GM18873 (cell line): ENCODE measurements around the gene GNB1L.

ENCODE experiments used
- ATAC-seq: cut with Tn5 transposase; IDR thresholded peaks from one replicate; pipeline ENCODE4 v1.9.1; 2021; ENCODE audit warnings: mild to moderate bottlenecking, moderate library complexity, moderate number of reproducible peaks; ENCODE audit not compliant: unreplicated experiment, low FRiP score

Gene GNB1L

DNA sequence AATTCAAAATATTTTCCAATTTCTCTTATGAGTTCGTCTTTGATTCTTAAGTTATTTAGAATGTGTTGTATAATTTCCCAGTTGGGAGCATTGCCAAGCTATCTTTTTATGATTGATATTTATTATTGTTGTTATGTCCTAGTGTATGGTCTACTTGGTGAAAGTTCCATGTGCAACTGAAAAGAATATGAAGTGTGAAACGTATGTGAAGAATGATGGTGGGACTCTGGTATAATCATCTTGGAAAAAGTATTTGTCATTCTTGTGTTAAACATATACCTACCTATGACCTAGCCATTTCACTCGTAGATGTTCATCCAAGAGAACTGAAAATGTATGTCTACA is 12.0 kb upstream of the GNB1L start:
- no peak for ATAC-seq

DNA sequence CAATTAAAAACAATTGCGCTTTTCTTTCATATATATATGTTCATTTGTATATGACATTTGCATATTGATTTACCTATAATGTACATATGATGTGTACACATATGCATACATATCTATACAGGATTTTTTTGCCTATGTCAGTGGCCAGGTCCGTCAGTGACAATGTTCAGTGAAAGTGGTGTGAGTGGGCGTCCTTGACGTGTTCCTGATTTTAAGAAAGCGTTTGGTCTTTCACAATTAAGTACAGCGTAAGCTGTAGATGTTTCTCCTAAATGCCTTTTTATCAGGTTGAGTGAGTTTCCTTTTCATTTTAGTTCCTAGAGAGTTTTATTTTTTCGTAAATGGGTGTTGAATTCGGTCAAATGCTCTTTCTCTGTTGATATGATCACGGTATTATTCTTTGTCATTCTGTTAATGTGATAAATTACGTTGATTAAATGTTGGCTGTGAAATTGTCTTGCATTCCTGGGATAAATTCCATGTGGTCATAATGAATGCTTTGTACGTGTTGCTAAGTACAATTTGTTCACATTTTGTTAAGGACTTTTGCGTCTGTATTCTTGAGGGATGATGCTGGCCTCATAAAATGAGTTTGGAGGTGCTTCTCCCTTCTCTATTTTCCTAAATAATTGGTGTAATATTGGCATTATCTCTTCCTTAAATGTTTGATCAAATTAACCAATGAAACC is 10.6 kb upstream of the GNB1L start:
- ATAC-seq = no peak

DNA sequence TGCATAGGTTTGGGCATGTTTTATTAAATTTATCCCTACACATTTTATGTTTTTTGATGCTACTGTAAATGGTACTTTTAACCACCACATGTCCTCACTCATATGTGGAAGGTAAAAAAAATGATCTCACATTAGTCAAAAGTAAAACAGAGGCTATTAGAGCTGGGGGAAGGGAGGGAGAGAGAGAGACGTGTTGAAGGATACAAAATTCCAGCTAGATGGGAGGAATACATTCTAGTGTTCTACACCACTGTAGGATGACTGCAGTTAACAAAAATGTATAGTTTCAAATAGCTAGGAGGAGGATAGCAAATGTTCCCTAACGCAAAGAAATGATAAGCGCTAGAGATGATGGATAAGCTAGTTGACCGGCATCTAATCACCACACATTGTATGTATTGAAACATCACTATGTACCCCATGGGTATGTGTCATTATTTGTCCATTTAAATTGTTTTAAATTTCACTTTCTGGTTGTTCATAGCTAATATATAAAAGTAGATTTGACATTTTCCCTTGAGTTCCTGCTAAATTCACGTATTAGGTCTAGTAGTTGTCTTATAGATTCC is 9.9 kb upstream of the GNB1L start:
- ATAC-seq = no peak

DNA sequence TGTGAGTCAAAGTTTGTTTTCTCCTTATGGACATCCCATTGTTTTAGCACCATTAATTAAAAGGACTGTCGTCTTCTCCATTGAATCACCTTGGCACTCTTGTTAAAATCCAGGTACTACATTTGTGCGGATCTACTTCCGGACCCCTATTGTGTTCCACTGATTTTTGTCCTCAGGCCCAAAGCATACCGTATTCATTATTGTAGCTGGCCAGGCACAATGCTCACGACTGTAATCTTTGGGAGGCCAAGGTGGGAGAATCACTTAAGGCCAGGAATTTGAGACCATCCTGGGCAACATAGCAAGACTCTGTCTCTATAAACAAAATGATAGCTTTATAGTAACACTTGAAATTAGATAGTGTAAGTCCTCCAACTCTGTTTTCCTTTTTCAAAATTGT is 8.9 kb upstream of the GNB1L start:
- no peak for ATAC-seq

DNA sequence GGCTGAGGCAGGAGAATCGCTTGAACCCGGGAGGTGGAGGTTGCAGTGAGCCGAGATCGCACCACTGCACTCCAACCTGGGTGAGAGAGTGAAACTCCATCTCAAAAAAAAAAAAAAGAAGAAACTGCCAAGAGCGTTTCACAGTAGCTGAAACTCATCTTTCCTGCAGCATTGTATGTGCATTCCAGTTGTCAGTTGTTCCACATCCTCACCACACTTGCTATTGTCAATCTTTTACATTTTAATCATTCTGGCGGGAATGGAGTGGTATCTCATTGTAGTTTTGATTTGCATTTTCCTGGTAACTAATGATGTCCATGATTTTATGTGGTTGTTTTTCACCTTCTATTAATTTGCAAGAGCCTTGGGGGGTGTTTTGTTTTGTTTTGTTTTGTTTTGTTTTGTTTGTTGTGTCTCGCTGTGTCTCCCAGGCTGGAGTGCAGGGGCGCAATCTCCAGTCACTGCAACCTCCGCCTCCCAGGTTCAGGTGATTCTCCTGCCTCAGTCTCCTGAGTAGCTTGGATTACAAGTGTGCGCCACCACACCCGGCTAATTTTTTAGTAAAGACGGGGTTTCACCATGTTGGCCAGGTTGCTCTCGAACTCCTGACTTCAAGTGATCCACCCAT is 8.1 kb upstream of the GNB1L start:
- ATAC-seq = no peak

DNA sequence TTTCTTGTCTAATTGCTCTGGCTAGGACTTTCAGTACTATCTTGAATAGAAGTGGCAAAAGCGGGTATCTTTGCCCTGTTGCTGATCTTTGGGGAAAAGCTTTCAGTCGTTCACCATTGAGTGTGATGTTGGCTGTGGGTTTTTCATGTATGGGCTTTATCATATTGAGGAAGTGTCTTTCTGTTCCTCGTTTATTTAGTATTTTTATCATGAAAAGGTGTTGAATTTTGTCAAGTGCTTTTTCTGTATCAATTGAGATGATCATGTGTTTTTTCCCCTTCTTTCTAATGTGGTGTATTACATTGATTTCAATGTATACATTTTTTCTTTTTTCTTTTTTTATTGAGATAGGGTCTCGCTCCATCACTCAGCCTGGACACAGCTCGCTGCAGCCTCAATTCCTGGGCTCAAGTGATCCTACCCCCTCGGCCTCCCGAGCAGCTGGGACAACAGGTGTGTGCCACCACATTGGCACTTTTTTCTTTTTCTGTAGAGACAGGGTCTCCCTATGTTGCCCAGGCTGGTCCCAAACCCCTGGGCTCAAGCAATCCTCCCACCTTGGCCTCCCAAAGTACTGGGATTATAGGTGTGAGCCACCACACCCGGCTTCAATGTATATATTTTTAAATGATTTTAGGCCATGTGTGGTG is 5.3 kb upstream of the GNB1L start:
- ATAC-seq = no peak

DNA sequence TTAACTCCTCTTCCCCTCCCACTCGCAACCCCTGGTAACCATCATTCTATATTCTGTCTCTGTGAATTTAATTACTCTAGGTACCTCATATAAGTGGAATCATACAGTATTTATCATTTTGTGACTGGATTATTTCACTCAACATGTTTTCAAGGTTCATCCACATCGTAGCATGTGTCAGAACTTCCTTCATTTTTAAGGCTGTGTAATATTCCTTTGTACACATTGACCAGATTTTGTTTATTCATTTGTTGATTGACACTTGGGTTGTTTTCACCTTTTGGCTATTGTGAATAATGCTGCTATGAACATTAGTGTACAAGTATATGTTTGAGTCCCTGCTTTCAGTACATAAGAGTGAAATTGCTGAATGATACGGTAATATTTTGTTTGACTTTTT is 2.7 kb upstream of the GNB1L start:
- no peak for ATAC-seq

DNA sequence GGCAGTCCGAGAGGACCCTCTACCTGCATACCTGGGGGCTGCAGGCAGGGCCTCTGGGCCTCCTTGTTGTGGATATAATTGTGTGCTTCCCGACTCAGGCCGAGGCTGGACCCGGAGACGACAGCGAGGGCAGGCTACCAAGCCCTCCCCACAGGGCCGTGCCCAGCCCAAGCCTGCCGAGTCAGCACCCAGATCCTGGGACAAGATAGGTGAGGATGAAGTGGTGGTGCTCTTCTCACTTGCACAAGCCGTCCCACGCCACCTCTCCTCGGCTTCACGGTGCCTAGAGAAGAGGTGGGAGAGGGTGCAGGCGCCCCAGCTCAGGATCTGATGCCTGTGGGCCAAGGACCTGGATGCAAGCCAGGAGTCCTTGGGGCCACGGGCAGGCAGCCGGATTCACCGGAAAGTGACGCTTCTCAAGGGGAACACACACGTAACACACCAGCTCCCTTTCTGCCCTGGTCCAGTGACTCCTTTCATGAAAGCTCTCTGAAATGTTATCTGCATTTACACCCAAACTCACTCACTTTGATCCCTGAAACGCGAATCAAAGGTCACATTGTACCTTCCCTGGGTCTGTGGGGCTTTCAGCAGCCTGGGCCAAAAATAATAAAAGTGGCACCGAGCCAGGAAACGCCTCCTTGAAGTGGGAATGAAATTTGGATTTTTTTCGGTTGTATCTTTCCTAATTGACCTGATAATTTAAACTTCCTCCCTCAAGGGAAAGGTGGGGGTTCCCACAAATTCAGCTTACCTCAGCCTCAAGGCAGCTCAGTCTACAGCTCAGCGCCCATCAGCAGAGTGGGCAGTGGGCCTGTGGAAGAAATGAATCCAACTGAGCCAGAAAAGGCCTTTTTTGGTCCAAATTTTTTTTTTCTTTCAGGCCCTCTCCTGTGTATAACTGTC is 1.1 kb upstream of the GNB1L start:
- ATAC-seq = peak; percentile 30

DNA sequence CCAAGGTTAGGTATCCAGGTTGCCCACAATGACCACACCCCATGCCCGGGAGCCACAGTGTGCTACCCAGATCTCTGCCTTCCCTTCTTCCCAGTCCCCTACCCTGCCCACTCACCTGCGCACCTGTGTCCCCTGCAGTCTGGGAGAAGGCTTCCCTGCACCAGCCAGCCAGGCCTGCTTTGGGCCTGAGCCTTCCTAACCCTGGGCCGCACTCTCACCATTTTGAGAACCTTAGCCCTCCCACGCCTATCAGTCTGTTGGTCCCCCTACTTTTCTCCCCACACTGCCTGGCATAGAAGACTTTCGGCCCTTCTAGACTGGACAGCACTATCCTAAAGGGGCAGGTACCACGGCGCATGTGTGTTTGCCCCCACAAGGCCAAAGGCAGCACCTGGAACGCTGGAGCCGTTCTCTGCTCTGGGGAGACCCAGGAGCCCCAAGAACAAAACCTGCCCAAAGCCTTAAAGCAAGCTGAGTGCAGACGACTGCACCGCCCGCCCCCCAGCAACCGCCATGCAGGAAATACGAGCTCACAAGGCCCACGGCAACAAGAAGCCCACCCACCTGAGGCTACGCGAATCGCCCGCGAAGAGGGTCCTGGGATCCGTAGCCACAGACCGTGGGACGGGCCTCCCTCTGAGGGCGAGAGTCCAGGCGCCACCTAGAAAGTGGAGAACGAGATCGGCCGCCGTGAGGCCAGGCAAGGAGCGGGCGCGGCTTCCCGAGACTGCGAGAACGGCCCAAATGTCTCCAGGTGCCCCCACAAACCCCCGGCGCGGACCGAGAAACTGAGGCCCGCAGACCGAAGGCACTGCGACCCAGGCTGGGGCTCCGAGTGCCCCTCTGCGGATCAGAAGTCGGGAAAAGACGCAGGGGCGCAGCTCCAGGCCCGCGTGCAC is 546 bp downstream of the GNB1L start:
- ATAC-seq = no peak

DNA sequence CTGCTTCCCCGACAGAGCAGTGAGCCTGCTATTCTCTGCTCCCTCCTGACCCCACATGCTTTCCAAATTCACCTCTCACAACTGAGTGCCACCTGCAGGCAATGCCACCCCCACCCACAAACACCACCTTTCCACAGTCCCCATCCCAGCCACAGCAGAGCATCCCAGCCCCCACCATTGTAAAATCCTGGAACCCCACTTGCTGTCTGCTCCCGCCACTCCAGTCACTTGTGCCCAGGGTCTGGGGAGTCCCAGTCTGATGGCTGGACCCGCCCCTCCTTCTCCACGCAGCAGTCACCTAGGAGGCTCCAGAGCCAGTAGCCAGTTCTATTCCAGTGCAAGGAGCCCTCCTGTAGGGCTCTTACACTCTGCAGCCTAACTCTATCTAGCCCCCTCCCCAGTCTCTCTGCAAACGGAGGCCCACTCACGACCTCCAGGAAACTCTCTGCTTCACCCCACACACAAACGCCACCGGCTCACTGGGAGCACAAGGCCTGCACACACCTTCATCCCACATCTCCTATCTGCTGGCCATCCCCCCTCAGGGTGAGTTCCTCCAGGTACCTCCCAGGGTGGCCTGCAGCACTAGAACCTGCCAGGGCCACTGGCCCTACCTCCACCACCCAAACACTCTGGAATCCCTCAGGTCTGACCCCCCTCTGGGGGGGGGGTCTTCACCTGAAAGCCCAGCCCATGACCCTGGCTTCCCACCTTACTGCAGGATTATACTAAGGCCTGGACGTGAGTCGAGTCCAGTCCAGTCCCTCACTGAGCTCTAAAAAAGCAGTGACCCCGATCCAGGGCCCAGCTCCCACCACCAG is 1.4 kb downstream of the GNB1L start:
- ATAC-seq = no peak

DNA sequence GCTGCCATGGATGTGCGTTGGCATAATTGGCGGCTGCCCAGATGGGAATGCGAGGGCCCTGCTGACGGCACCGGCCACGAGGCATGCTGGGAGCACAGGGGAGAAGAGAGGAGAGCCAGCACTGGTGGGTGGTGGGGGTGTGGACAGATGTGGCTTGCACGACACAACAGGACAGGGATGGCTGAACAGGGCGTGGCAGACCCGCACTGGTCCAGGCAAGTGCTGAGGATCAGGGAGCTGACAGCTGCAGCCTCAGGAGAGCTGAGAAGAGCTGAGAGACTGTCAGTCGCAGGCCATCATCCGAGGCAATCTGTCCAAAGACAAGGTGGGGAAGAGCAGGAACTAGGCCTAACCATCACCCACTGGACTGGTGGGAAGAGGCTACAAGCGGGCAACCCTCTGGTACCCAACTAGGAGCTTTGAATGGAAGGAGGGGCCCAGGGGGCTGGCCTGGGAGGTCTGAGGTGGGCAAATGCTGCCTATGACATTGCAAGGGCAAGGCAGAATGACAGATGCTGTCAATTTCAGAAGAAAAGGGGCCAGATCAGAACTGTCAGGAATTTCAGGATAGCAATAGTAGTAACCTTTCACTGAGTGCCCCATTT is 2.4 kb downstream of the GNB1L start:
- ATAC-seq = no peak

DNA sequence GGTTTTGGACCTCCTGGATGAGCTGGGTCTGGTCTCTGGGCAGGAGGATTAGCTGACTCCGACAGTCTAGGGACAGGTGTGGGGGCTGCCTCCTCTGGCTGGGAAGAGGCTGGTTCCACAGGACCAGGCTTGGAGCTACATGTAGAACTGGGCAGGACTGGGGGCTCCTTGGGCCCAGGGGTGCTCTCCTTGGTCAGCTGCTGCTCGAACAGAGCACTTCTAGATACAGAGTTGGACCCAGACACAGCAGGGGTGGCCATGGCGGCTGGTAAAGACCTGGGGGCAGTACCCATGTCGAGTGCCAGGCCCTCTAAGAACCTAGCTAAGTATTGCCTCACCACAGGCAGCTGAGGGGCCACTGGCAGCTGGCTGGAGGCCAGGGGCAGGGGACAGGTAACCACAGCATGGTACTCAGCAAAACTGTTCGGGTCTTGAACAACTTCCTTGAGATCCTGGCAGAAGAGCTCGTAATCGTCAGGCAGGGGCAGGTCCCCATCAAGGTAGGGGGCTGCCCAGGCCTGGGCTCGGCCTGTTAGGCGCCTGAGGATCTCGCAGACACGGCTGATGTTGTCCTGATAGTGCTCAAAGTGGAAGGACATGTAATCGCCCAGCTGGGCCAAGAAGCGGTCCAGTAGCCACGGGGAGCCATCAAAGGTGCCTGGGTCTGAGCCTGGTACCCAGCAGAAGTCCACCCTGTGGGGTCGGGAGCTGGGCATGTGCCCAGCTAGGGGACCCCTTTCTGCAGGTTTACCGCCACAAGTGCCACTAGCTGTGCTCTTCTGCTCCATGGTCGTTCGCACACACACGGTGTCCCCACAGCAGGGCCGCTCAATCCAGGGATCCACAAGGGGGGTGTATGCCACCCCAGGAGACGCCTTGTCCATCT is 3.1 kb downstream of the GNB1L start:
- ATAC-seq = no peak

DNA sequence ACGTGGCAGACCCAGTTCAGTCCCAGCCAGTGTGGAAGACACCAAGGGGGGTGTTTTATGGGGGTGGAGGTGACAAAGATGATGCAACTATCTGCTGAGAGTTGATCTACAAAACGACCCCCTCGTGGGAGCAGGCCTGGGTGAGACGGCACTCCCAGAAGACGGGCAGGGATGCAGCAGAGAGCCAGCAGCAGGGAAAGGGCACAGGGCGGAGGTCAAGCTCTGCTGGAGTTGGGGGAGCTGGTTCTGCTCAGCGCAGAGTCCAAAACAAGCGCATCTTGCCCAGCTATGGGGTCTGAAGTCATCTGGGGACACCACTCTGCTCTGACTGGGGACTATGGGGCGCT is 3.9 kb downstream of the GNB1L start:
- ATAC-seq = no peak

DNA sequence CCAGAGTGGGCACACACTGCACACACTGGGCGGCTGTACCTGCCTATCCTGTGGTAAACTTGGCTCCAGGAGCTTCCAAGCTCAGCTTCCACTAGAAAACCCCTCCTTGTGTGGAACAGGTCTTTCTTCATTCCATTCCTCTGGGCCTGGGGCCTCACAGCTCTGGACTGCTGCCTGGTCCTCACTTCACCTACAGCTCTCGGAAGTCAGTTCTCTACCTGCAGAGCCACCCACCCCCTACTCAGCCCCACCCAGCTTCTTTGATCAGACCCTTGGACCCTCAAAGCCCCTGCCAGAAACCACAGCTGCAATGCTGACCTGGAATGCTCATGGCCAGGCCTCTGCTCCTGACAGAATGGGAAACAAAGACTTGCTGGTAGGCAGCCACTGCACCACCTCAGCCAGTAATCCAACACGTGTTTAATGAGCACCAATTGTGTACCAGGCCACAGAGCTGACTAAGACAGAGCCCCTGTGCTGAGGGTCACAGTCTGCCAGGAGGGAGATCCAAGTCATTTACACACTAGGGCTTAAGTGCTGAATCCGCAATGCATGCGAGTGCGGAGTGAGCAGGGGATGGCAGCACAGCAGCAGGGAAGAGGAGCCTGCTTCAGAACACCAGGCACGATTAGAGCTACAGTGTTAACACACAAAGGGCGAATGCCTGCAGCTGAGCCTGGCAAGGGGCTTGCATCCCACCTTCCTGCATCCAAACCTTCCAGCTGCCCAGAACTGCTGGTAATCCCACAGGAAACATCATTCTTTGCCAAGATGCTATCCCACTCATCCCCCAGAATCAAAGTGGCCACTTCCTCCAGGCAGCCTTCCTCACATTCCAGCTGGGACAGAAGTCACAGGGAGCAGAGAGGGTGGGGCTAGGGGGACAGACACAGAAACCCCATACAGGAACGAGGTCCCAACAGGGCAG is 4.6 kb downstream of the GNB1L start:
- no peak for ATAC-seq

DNA sequence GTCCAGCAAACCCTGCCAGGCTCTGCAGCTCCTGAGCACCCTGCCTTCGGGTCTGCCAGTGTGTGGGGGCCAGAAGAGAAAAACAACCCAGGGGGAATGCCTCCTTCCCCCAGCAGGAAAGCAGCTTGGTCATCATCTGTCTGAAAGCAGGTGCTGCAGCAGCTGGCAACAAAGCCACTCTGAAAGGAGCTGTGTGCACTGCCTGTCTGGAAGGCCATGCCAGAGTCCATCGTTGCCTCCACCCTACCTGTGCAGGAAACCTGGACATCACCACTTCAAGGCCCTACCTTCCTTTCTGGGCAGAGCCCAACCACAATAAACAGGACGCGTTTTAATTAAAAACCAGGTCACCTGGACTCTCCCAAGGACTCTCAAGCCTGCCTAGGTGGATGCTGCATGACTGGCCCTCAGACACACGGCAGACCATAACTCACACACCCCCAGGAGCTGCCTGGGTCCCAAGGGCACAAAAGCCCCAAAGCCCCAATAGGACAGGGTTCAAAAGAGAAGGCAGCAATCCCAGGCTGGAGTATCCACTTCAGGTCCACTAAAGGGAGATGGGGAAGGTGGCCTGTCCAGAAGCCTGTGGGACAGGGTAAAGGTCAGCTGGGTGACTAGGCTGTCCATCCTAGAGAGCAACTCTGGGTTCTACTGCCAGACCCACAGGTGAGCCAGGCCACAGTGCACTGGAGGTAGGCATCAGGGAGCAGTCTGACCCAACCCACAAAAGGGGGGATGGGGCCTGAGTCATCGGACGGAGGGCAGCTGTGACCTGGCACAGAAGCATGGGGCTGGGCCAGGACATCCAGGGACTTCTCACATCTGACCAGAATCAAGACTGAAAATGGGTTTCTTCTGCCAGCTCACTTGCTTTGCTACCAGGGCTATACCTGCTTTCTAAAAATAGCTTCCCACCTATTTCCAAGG is 6.1 kb downstream of the GNB1L start:
- no peak for ATAC-seq

DNA sequence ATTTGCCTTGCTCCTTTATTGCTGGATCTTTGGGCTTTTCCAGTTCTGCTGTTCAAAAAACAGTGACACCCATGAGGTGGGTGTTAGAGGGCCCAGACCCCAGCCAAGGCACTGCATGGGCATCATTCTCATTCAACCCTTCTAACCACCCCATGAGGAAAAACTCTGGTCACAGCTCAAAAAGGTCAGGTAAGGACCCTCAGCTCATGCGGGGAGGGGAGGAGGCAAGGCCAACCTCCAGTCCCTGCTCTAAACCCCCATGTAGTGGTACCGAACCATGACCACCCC is 7.4 kb downstream of the GNB1L start:
- ATAC-seq = no peak
